NCI-H1048 (cell line): ENCODE results near the gene TOX2.

ENCODE experiments used
- DNase-seq: peaks from one replicate; lab custom pipeline; 2025; lab: John Stamatoyannopoulos, UW

TOX2 gene, protein sequence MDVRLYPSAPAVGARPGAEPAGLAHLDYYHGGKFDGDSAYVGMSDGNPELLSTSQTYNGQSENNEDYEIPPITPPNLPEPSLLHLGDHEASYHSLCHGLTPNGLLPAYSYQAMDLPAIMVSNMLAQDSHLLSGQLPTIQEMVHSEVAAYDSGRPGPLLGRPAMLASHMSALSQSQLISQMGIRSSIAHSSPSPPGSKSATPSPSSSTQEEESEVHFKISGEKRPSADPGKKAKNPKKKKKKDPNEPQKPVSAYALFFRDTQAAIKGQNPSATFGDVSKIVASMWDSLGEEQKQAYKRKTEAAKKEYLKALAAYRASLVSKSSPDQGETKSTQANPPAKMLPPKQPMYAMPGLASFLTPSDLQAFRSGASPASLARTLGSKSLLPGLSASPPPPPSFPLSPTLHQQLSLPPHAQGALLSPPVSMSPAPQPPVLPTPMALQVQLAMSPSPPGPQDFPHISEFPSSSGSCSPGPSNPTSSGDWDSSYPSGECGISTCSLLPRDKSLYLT

DNA sequence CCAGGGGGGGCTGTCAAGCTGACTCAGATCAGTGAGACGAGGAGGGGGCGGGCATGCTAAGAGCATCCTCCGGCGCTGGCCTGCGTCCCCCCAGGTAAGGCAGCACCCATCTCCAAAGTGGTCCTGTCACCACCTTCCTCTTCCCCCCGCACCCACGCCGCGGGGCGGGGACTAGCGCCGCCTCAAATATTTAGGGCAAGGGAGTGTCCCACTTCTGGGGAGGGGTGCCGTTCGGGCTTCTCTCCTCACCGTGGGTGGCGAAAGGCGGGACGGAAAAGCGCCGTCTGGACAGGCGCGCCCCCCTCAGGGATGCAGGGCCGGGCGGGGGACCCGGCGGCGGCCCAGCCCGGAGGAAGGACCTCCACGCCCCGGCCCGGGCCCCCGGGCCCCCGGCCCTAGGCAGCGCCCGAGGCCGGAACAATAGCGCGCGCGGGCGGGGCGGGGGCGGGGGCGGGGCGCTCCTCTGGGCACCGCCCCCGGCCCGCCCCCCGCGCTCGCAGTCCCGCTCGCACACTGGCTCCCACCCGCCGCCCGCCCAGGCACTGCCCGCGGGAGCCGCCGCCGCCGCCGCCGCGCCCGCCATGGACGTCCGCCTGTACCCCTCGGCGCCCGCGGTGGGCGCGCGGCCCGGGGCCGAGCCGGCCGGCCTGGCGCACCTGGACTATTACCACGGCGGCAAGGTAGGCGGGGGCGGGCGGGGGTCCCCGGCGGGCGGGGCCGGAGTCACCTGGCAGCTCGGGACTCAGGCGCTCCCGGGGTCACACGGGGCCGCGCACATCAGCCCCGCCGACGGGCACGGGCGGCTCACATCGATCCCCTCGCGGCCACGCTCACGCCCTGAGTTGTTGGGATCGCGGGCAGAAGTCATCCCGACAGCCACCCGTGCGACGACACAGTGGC lies at the start of gene TOX2:
Gene TOX2 (plus strand): TSS at position 542 of the 900 bp plus-strand sequence. CDS start 40 bp downstream, at position 582.
- no peak for DNase-seq

DNA sequence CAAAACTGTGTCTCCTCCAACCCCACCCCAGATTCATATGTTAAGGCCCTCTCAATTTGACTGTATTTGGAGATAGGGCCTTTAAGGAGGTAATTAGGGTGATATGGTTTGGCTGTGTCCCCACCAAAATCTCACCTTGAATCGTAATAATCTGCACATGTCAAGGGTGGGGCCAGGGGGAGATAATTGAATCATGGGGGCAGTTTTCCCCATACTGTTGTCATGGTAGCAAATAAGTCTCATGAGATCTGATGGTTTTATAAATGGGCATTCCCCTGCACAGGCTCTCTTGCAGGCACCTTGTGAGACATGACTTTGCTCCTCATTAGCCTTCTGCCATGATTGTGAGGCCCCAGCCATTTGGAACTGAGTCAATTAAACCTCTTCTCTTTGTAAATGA lies 46.6 kb upstream of the TOX2 start:
- no peak for DNase-seq

DNA sequence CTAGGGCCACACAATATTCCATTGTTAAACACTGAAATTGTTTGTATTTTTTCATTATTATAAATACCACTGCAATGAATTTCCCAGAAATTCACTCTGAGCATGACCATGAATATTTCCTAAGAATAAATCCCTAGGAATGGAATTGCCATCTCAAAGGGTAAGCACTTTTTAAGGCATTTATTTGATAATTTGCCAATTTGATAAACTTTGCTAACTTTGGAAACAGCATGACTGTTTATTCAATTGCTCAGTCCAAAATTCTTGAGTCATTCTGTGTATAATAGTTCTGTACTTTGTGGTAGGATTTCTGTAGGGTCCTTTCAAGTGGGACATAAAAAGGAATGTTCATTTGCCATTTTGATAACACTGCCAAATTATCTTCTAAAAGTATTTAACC lies 44.2 kb upstream of the TOX2 start:
- no peak for DNase-seq

DNA sequence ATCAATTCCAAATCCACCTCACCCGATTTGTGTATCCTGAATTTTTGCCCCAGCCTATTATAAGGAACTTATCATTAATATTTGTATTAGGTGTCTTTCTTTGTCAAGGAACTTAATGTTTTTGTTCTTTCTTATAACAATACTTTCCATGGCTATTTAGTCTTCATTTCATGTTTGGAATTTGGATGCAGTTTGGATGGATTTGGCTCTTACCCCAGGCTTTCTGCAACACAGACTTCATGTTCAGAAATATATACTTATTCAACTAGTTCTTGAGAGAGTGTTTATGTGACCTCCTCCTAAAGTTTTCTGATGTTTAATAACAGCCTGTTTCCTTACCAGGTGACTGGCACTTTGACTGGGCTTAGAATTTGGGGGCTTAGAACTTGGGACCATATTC lies 35.9 kb upstream of the TOX2 start:
- no peak for DNase-seq

DNA sequence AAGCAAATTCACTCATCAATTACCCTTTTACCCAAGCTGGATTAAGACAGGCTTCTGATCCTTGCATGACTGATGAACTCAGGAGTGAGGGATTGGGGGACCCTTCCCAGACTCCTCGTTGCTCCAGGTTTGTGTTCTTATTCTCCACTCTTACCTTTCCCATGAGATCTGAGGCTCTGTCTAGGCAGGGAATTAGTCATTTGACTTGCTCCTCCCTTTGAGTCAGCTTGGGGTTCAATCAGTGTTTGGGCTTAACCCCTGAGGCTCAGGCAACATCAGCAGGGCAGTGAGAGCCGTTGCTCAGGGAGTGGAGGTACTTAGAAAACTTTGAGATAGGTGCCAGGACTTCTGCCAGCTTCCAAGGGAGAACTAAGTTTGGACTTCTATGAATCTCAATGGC lies 20.7 kb upstream of the TOX2 start:
- no peak for DNase-seq

DNA sequence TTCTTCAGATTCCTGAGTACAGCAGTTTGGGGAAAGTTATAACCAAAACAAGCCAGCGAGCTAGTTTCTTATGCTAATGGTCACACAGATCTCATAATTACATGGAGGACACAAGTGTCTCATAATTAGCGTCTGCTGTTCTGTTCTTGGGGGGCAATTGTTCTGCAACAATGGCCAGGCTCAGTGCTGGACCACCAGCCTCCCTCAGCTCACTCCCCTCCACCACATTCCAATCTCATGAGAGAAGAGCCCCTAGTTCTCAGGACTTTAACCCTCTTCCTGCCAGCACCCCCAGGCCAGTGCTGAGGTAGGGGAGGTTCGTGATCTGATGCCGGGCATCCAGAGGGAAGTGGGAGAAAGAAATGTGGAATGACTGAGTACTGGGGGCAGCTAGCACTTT lies 20.2 kb upstream of the TOX2 start:
- DNase-seq: no peak

GRCh38 chr20:43895235-43895634 lies 19.4 kb upstream of the TOX2 start:
- DNase-seq: no peak

DNA sequence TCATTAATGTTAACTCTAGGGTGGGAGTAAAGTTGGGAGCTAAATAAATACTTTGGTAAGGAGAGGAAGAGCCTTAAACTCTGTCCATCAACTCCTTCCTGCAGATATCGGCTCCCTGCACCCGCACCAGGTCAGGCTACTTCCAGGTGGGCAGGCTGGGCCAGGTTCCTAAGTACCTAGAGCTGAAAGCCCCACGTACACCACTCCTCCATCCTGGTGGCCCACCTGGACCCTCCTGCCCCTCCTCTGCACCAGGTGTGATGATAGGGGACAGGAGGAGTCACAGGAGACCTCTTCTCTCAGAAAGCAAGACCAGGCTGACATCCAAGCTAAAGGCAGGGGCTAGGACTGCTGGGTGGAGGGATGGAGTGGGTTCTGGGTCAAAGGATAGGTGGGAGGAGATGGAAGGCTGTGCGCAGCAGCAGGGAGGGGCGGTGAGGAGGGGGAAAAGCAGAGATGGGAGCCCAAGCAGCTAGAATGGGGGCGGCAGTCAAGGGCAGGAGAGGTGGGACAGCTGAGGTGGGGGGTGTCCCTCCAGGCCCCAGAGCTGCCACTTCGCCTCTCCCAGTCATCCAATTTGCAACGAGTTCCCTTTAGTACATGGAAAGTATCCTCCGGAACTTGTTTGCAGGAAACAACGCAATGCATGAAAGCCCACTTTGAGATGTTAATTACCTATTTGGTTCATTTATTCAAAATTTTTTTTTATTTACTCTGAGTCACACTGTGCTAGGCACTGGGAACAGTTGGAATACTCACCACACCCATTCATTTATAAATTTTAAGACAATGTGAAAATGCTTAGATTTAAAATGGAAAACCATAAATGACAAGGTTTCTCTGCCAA lies 15.2 kb upstream of the TOX2 start:
- DNase-seq: no peak

- no peak for DNase-seq
Observed at GRCh38 chr20:43900121-43900466, 14.6 kb upstream of the TOX2 start.

- no peak for DNase-seq
Observed at GRCh38 chr20:43900496-43900895, 14.2 kb upstream of the TOX2 start.

DNA sequence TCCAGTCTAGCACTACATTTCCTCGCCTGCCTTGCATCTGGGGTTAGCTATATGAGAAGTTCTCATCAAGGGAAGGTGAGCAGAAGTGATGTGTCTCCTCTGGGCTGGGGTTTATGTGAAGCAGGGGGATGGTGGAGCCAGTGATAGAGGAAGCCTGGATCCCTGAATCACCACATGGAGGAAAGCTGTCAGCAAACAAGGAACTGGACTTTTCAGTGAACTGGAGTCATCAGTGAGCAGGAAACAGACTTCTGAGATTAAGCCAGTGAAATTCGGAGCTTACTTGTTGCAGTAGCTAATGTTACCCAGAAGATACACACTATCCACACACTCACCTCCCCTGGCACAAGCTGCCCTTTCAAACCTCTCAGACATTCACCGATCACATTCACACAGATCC lies 13.4 kb upstream of the TOX2 start:
- DNase-seq: no peak

- DNase-seq: no peak
Observed at GRCh38 chr20:43903953-43904826, 10.5 kb upstream of the TOX2 start.

GRCh38 chr20:43904827-43905177 lies 9.8 kb upstream of the TOX2 start:
- no peak for DNase-seq

DNA sequence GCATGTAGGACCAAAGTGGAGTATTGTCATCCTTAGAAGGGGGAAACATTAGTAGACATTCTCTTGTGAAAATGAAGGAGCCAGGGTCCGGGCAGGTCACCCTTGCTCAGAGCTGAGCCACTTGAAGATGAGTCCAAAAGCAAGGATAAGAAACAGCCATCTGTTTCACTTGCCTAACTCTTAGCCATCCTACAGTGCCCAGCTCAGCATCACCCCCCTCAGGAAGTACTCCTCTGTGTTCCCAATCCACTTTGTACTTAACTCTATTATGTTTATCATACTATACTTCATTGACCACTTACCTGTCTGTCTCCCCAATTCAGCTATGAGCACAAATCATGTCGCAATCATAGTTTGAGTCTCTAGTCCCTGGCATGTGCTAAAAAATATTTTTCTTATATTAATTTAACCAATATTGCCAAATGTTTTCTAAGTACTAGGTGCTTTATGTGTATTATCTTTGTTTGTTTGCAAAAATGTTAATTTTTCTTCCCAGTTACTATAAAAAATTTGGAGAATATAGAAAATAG lies 8.1 kb upstream of the TOX2 start:
- DNase-seq: no peak

GRCh38 chr20:43909211-43909610 lies 5.4 kb upstream of the TOX2 start:
- no peak for DNase-seq

- DNase-seq: no peak
Observed at GRCh38 chr20:43909720-43910119, 4.9 kb upstream of the TOX2 start.

DNA sequence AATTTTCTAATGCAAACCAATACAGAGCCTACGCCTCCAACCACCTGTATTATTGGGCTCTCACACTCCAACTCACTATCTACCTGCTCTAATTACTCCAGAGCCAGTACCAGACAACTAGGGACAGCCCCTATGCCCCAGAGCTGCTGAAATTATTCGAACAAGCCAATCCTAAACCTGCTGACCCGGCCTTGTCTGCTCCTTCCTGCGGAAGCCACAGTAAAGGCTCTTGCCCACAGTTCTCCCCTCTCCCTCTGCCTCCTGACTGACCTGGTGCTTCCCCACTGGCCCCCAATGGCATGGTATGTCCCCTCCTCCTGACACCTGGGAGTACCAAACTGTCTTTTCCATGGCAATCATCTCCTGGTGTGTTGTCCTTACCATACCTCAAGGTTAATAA lies 4.1 kb upstream of the TOX2 start:
- DNase-seq: no peak

DNA sequence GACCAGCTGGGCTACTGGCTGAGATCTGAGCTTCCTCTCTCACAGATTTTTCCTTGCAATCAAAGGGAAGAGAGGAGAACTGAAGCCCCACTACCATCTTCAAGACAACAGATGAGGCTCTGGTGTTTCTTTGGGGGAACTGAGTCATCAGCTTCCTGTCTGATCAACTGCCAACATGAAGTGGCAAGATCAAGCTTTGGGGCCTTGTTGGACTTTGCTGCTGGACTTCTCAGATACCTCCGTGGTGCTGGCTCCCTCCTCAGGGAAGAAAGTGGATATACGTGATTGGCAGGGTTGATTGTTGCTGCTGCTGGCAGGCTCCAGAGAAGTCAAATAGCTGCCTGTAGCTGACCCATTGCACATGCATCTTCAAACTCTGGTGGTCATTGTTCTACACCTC lies 3.6 kb upstream of the TOX2 start:
- DNase-seq: no peak

GRCh38 chr20:43913291-43914025 lies 1.2 kb upstream of the TOX2 start:
- no peak for DNase-seq
